Esophagus muscularis mucosa (tissue), 3 donors: ENCODE data around the gene STRADB.

Experiments
- POLR2A ChIP-seq: fragments of 450-650 bp; IDR thresholded peaks from one replicate; pipeline ENCODE4 v1.6.1; 2017; ENCODE audit warnings: antibody characterized with exemption, moderate library complexity, mild to moderate bottlenecking, low read depth
- POLR2AphosphoS5 ChIP-seq, 2 donors: sonication (generic); formaldehyde crosslinking; IDR thresholded peaks; one replicate each; pipeline ENCODE4 v1.6.1; 2017; ENCODE audit warnings: antibody characterized with exemption in 2 of 2
- TF ChIP-seq, protein P1 (sequence below), 3 experiments: fragments of 200-600 bp in 2 of 3; fragments of 450-650 bp in 1 of 3; sonication (generic) in 2 of 3; IDR thresholded peaks; one replicate each; pipeline ENCODE4 v1.5.1; 2017 to 2019; ENCODE audit warnings: antibody characterized with exemption in 3 of 3, mild to moderate bottlenecking in 2 of 3, moderate library complexity in 1 of 3

DNA sequence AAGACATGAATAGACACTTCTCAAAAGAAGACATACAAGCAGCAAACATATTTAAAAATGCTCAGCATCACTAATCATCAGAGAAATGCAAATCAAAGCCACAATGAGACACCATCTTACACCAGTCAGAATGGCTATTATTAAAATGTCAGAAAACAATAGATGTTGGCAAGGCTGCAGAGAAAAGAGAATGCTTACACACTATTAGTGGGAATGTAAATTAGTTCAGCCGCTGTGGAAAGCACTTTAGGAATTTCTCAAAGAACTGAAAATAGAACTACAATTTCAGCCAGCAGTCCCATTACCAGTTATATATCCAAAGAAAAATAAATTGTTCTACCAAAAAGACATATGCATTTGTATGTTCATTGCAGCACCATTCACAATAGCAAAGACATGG, 61.7 kb downstream of the STRADB start:
- TF ChIP-seq, protein P1, sequence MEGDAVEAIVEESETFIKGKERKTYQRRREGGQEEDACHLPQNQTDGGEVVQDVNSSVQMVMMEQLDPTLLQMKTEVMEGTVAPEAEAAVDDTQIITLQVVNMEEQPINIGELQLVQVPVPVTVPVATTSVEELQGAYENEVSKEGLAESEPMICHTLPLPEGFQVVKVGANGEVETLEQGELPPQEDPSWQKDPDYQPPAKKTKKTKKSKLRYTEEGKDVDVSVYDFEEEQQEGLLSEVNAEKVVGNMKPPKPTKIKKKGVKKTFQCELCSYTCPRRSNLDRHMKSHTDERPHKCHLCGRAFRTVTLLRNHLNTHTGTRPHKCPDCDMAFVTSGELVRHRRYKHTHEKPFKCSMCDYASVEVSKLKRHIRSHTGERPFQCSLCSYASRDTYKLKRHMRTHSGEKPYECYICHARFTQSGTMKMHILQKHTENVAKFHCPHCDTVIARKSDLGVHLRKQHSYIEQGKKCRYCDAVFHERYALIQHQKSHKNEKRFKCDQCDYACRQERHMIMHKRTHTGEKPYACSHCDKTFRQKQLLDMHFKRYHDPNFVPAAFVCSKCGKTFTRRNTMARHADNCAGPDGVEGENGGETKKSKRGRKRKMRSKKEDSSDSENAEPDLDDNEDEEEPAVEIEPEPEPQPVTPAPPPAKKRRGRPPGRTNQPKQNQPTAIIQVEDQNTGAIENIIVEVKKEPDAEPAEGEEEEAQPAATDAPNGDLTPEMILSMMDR (IDR thresholded peaks at IDR 0.05): no peak
- no peak for TF ChIP-seq POLR2AphosphoS5 (IDR thresholded peaks at IDR 0.05)
- TF ChIP-seq POLR2A: no peak
